ENCODE results near the gene SELENOK. TPM values are rescaled to one million over a fixed set of nuclear protein-coding genes. Genes with fewer than 3 reads are reported as not detected.

SELENOK gene
- total RNA-seq, 3 donors from 2014 or later (not counting 1 experiment from before 2014, with no cell fraction given), result 79.2 to 116 (median 95.4) TPM

- DNase-seq, result no peak
- ATAC-seq, result no peak
- H3K27me3 Mint-ChIP-seq (ENCODE audit: low read depth in 2 of 2), result no peaks in the 10 kb centered on the region
- no peaks in the 10 kb centered on the region for H3K9me3 ChIP-seq (ENCODE audit: control insufficient read depth, insufficient read depth, low read length)
- intact Hi-C loops (cut with micrococcal nuclease), result no loop called here
- H3K4me1 ChIP-seq (ENCODE audit: control insufficient read depth, insufficient read depth, low read length), result no peaks in the 10 kb centered on the region
- H3K36me3 Mint-ChIP-seq, result peaks cover 13% of the 10 kb centered on the region
- no peaks in the 10 kb centered on the region for H3K27me3 ChIP-seq (ENCODE audit: control insufficient read depth, insufficient read depth, low read length)
- no peaks in the 10 kb centered on the region for H3K9me3 Mint-ChIP-seq
- 100% methylated on average over 1 of the region's 1 CpG for WGBS (ENCODE audit: insufficient coverage)
- peaks cover 29% of the 10 kb centered on the region for H3K36me3 ChIP-seq (ENCODE audit: control insufficient read depth, insufficient read depth, low read length)
- H3K27ac ChIP-seq (ENCODE audit: low read length), result no peak overlapping the region
- H3K4me1 Mint-ChIP-seq, result peaks cover 9 to 17% of the 10 kb centered on the region in 2 donors
- TF ChIP-seq, protein P1, sequence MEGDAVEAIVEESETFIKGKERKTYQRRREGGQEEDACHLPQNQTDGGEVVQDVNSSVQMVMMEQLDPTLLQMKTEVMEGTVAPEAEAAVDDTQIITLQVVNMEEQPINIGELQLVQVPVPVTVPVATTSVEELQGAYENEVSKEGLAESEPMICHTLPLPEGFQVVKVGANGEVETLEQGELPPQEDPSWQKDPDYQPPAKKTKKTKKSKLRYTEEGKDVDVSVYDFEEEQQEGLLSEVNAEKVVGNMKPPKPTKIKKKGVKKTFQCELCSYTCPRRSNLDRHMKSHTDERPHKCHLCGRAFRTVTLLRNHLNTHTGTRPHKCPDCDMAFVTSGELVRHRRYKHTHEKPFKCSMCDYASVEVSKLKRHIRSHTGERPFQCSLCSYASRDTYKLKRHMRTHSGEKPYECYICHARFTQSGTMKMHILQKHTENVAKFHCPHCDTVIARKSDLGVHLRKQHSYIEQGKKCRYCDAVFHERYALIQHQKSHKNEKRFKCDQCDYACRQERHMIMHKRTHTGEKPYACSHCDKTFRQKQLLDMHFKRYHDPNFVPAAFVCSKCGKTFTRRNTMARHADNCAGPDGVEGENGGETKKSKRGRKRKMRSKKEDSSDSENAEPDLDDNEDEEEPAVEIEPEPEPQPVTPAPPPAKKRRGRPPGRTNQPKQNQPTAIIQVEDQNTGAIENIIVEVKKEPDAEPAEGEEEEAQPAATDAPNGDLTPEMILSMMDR (IDR thresholded peaks at IDR 0.05), result no peak
- H3K4me3 Mint-ChIP-seq, result no peak overlapping the region
- H3K27ac Mint-ChIP-seq, result no peak overlapping the region
- no peak overlapping the region for H3K4me3 ChIP-seq (ENCODE audit: low read length)
Measured at GRCh38 chr3:53863145-53863544, 28.5 kb downstream of the SELENOK start.

GRCh38 chr3:53862241-53862640 is 29.4 kb downstream of the SELENOK start:
- H3K36me3 ChIP-seq (ENCODE audit: control insufficient read depth, insufficient read depth, low read length), result peaks cover 21% of the 10 kb centered on the region
- intact Hi-C loops (cut with micrococcal nuclease), result no loop called here
- peaks cover 5 to 13% of the 10 kb centered on the region in 2 donors for H3K4me1 Mint-ChIP-seq
- H3K9me3 Mint-ChIP-seq, result no peaks in the 10 kb centered on the region
- TF ChIP-seq, protein P1 (IDR thresholded peaks at IDR 0.05), result no peak
- WGBS (ENCODE audit: insufficient coverage), result 94% methylated on average over 3 of the region's 3 CpGs
- no peak overlapping the region for H3K27ac ChIP-seq (ENCODE audit: low read length)
- no peak overlapping the region for H3K27ac Mint-ChIP-seq
- no peaks in the 10 kb centered on the region for H3K27me3 ChIP-seq (ENCODE audit: control insufficient read depth, insufficient read depth, low read length)
- H3K4me3 ChIP-seq (ENCODE audit: low read length), result no peak overlapping the region
- no peaks in the 10 kb centered on the region for H3K9me3 ChIP-seq (ENCODE audit: control insufficient read depth, insufficient read depth, low read length)
- H3K4me3 Mint-ChIP-seq, result no peak overlapping the region
- no peaks in the 10 kb centered on the region for H3K4me1 ChIP-seq (ENCODE audit: control insufficient read depth, insufficient read depth, low read length)
- ATAC-seq (no peak), DNase-seq (no peak)
- no peaks in the 10 kb centered on the region for H3K27me3 Mint-ChIP-seq (ENCODE audit: low read depth in 2 of 2)
- peaks cover 8% of the 10 kb centered on the region for H3K36me3 Mint-ChIP-seq

DNA sequence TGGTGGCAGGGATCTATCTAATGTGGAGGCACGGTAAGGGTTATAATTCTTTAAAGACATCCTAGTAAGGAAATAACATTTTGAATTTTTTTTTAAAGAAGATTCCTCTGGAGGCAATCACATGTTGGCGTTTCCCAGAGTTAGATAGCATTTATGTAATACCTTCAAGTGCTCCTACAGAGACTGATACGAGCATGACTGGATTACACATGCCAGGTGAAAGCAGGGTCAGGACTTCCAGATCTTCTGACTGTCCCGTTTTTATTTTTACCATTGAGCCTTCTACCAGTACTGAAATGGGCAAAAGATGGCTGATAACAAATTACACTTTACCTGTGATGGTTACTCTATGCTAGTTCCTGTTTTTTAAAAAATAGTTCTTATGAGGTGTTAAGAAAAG is 31.5 kb downstream of the SELENOK start:
- no peak for DNase-seq
- Histone ChIP-seq H3K27ac (ENCODE audit: low read length) (no peak overlapping the region), H3K27me3 (ENCODE audit: control insufficient read depth, insufficient read depth, low read length) (no peaks in the 10 kb centered on the region), H3K9me3 (ENCODE audit: control insufficient read depth, insufficient read depth, low read length) (no peaks in the 10 kb centered on the region), H3K4me1 (ENCODE audit: control insufficient read depth, insufficient read depth, low read length) (no peaks in the 10 kb centered on the region), H3K4me3 (ENCODE audit: low read length) (no peak overlapping the region), H3K36me3 (ENCODE audit: control insufficient read depth, insufficient read depth, low read length) (peaks cover 14% of the 10 kb centered on the region)
- Mint-ChIP-seq H3K9me3 (no peaks in the 10 kb centered on the region), H3K4me3 (no peak overlapping the region), H3K4me1 (peaks cover 5 to 18% of the 10 kb centered on the region in 2 donors), H3K27ac (no peak overlapping the region), H3K36me3 (peaks cover 8% of the 10 kb centered on the region), H3K27me3 (ENCODE audit: low read depth in 2 of 2) (no peaks in the 10 kb centered on the region)
- TF ChIP-seq, protein P1 (IDR thresholded peaks at IDR 0.05), result no peak
- ATAC-seq, result no peak
- intact Hi-C loops (cut with micrococcal nuclease), result no loop called here
- 73% methylated on average over 4 of the region's 4 CpGs for WGBS (ENCODE audit: insufficient coverage)

DNA sequence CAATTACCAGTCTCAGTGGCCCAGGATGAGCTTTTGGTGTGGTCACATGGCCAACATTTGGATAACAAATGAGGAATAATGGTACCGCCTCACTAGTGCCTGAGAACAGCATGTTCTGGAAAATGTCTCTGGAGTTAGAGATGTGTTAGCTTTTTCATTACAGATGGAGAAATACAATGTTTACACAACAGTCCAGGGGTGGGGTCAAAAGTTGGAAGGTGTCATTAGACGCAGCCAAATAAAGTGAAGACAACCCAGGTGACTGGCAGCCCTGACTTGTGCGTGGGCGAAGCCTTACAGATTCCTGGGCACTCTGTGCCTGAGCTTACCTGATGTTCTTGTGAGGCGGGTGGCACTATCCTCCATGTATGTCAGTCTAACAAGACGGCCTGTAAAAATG is 32.5 kb downstream of the SELENOK start:
- intact Hi-C loops (cut with micrococcal nuclease), result no loop called here
- ATAC-seq (no peak), DNase-seq (no peak)
- H3K36me3 Mint-ChIP-seq, result peaks cover 8% of the 10 kb centered on the region
- H3K27ac Mint-ChIP-seq, result no peak overlapping the region
- 98% methylated on average over 5 of the region's 6 CpGs for WGBS (ENCODE audit: insufficient coverage)
- Histone ChIP-seq H3K4me3 (ENCODE audit: low read length) (no peak overlapping the region), H3K9me3 (ENCODE audit: control insufficient read depth, insufficient read depth, low read length) (no peaks in the 10 kb centered on the region), H3K27ac (ENCODE audit: low read length) (no peak overlapping the region), H3K4me1 (ENCODE audit: control insufficient read depth, insufficient read depth, low read length) (no peaks in the 10 kb centered on the region), H3K36me3 (ENCODE audit: control insufficient read depth, insufficient read depth, low read length) (peaks cover 7% of the 10 kb centered on the region), H3K27me3 (ENCODE audit: control insufficient read depth, insufficient read depth, low read length) (no peaks in the 10 kb centered on the region)
- H3K4me3 Mint-ChIP-seq, result no peak overlapping the region
- TF ChIP-seq, protein P1 (IDR thresholded peaks at IDR 0.05), result no peak
- H3K9me3 Mint-ChIP-seq, result no peaks in the 10 kb centered on the region
- peaks cover 5 to 13% of the 10 kb centered on the region in 2 donors for H3K4me1 Mint-ChIP-seq
- H3K27me3 Mint-ChIP-seq (ENCODE audit: low read depth in 2 of 2), result no peaks in the 10 kb centered on the region

Measured in natural killer cell (primary cell).